Pancreas (tissue), 10 donors: ENCODE data around the gene PARD3B. TPM values are rescaled to one million over a fixed set of nuclear protein-coding genes. Genes with fewer than 3 reads are reported as not detected.
A peak's percentile ranks its signal among the peaks of the same experiment; 100 is the strongest.

ENCODE experiments used
- ATAC-seq, 4 donors: fragments of 200-7000 bp; cut with Tn5 transposase; one replicate each; pipeline versions ENCODE4 v1.8.0 to v1.9.1; 2020; ENCODE audit warnings: mild to moderate bottlenecking in 4 of 4, moderate library complexity in 4 of 4
- DNase-seq, 6 donors: peaks; one replicate each; pipeline ENCODE4 v3.0.0-alpha.2; 2020
- FAIRE-seq: peaks from 2 replicates; lab custom pipeline; 2012; peaks lifted over from hg19 to GRCh38; lab: Jason Lieb, UNC
- H3K27ac ChIP-seq, 4 donors: fragments of 200-600 bp; sonication (generic); 1 replicate in 3 of 4; 2 replicates in 1 of 4; pipeline versions ENCODE4 v1.5.0 to v1.8.0; 2020
- H3K27me3 ChIP-seq, 4 donors: fragments of 200-600 bp; one replicate each; pipeline ENCODE4 v1.8.0; 2021
- H3K36me3 ChIP-seq, 3 donors: fragments of 200-600 bp; sonication (generic) in 1 of 3; one replicate each; pipeline versions ENCODE4 v1.5.0 to v1.8.0; 2020 to 2021
- H3K4me1 ChIP-seq, 3 donors: fragments of 200-600 bp; one replicate each; pipeline ENCODE4 v1.8.0; 2021
- H3K4me3 ChIP-seq, 4 donors: fragments of 200-600 bp; sonication (generic) in 2 of 4; one replicate each; pipeline versions ENCODE4 v1.5.0 to v1.8.0; 2020 to 2021
- H3K9me3 ChIP-seq, 4 donors: fragments of 200-600 bp; one replicate each; pipeline ENCODE4 v1.8.0; 2021
- WGBS, 2 donors: extraction: QIAGEN DNeasy Blood & Tissue Kit; methylation state at CpG; one replicate each; pipeline ENCODE4 v1.1.7; 2013; 5-methylcytosine and 5-hydroxymethylcytosine counted together
- intact Hi-C, 3 donors: fragments of 100-400 bp; cut with DNase I; formaldehyde crosslinking; loops; one replicate each; pipeline versions ENCODE4 v1.11.1 to v1.14.2; 2022
- polyA plus RNA-seq, 2 donors: library from polyadenylated mRNA; stranded (reverse); fragments of 200-250 nt; gene quantifications; one replicate each; pipeline ENCODE4 v1.2.3, GENCODE V29; 2013
- total RNA-seq, 6 donors: library from RNA; stranded (reverse); fragmentation: NEBNext Ultra II Directional in 4 of 6; extraction: Animal tissue kit (Norgen Biotek cat#: 25700) in 4 of 6; gene quantifications; one replicate each; pipeline versions ENCODE4 v1.2.1 to v1.2.4, GENCODE V29; 2021 to 2023
- TF ChIP-seq, protein P1 (sequence below), 4 donors: fragments of 200-600 bp; sonication (generic) in 3 of 4; IDR thresholded peaks; one replicate each; pipeline versions ENCODE4 v1.5.0 to v1.8.0; 2021; ENCODE audit warnings: antibody characterized with exemption in 4 of 4
- donor health status: healthy with polysubstance abuse.
- donor health status: DM: no; HTN: no; CAD: no; lungs with moderate emphysema.
- donor health status: DM: no; HTN: no; CAD: no.
- donor health status: control.
- donor health status: control.
- donor health status: Bipolar disorder and iron deficiency.
- donor health status: DM: yes; HTN: yes; CAD: no.
- donor health status: DM: no; HTN: no; CAD: no.
- donor health status: DM: no; HTN: no; CAD: no.
- donor health status: DM: yes; HTN: yes; CAD: no.

PARD3B gene
- total and polyA plus RNA-seq, 8 donors = 2.8 to 21.5 (median 12.7) TPM

DNA sequence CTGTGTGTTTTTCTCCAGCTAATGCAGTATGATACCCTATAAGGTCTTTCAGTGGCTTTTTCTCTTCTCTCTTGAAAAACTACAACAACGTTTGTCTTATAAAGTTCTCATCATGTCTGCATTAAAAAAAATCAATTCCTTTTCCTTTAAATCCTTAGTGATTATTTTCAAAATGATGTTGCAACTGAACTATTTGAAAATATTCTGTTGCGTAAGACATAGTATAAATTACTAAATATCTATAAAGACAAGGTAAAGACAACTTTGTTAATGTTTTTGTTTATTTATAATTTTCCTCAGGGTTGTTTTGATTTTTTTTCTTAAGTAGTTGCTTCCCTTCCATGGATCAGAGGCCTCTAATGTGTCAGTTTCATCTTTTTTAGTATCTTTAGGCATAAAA lies 21.2 kb downstream of the PARD3B start:
- no peaks in the 10 kb centered on the region for H3K36me3 ChIP-seq
- ATAC-seq (no peak), DNase-seq (no peak), FAIRE-seq (peak; percentile 45)
- H3K4me3 ChIP-seq = no peak overlapping the region
- H3K9me3 ChIP-seq = no peaks in the 10 kb centered on the region
- H3K27ac ChIP-seq = no peak overlapping the region
- TF ChIP-seq, protein P1, sequence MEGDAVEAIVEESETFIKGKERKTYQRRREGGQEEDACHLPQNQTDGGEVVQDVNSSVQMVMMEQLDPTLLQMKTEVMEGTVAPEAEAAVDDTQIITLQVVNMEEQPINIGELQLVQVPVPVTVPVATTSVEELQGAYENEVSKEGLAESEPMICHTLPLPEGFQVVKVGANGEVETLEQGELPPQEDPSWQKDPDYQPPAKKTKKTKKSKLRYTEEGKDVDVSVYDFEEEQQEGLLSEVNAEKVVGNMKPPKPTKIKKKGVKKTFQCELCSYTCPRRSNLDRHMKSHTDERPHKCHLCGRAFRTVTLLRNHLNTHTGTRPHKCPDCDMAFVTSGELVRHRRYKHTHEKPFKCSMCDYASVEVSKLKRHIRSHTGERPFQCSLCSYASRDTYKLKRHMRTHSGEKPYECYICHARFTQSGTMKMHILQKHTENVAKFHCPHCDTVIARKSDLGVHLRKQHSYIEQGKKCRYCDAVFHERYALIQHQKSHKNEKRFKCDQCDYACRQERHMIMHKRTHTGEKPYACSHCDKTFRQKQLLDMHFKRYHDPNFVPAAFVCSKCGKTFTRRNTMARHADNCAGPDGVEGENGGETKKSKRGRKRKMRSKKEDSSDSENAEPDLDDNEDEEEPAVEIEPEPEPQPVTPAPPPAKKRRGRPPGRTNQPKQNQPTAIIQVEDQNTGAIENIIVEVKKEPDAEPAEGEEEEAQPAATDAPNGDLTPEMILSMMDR (IDR thresholded peaks at IDR 0.05) = no peak
- WGBS, 2 donors = 68 to 82% methylated on average over 2 of the region's 2 CpGs
- H3K27me3 ChIP-seq = no peaks in the 10 kb centered on the region
- H3K4me1 ChIP-seq = no peaks in the 10 kb centered on the region
- intact Hi-C loops = no loop called here

DNA sequence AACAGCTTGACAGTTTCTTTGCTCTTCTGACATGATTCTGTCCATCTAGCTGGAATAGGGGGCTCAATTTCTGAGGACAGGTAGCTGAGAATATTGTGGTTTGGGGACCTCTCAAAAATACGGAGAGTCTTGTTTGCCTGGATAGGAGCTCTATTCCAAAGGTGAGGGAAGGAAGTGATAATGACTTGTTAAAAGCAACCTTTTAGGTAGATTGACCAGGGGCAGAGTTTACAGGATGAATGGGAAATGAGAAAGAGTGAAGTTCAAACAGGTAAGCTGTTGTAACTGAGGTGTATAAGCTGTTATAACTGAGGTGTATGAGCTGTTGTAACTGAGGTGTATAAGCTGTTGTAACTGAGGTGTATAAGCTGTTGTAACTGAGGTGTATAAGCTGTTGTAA lies 25.1 kb downstream of the PARD3B start:
- Histone ChIP-seq H3K27me3 (no peaks in the 10 kb centered on the region), H3K4me3 (no peak overlapping the region), H3K36me3 (no peaks in the 10 kb centered on the region), H3K27ac (no peak overlapping the region), H3K4me1 (no peaks in the 10 kb centered on the region), H3K9me3 (no peaks in the 10 kb centered on the region)
- TF ChIP-seq, protein P1 (IDR thresholded peaks at IDR 0.05) = no peak
- intact Hi-C loops = no loop called here
- WGBS, 2 donors = 69 to 71% methylated on average over 1 of the region's 1 CpG
- DNase-seq = no peak
- ATAC-seq = no peak
- no peak for FAIRE-seq

DNA sequence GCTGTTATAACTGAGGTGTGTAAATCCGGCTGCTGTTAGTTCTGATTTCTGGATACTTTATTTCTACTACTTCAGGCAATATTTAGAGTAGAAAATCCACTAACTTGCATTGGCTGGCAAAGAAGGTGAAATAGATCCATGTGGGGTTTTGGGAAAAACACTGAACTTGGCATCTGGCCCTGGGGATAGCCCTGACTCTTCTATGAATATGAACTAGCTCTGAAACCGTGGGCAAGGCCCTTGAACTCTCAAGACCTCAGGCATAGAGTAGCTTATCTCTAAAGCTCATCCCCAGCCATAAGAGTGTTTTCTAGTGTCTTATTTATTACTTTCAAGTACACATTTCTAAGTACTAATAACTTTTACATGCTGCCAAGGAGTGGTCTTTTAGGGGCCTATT lies 25.8 kb downstream of the PARD3B start:
- intact Hi-C loops = no loop called here
- 51 to 53% methylated on average over 2 of the region's 2 CpGs for WGBS, 2 donors
- Histone ChIP-seq H3K4me3 (no peak overlapping the region), H3K4me1 (no peaks in the 10 kb centered on the region), H3K36me3 (no peaks in the 10 kb centered on the region), H3K27me3 (no peaks in the 10 kb centered on the region), H3K9me3 (no peaks in the 10 kb centered on the region), H3K27ac (no peak overlapping the region)
- DNase-seq = no peak
- ATAC-seq = no peak
- TF ChIP-seq, protein P1 (IDR thresholded peaks at IDR 0.05) = no peak
- FAIRE-seq = no peak

DNA sequence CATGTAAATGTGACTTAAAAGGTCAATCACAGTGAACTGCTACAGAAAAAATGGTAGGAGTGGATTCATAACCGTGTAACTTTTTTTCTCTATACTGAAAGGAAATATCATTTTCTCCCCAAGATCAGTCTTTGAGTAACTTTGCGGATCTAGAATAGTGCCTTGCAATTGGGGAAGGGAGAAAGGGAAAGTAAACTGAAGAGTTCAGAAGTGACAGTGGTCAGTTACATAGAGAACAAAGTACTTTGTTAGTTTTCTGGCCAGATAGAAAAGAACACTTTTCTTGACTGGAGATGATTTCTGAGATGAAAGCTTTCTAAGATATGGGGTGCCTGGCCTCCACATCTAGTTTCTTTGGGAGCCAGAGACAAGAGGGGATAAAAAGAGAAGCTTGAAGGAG lies 26.6 kb downstream of the PARD3B start:
- DNase-seq (no peak), FAIRE-seq (no peak), ATAC-seq (no peak)
- Histone ChIP-seq H3K9me3 (no peaks in the 10 kb centered on the region), H3K27ac (no peak overlapping the region), H3K27me3 (no peaks in the 10 kb centered on the region), H3K4me1 (no peaks in the 10 kb centered on the region), H3K4me3 (no peak overlapping the region), H3K36me3 (no peaks in the 10 kb centered on the region)
- WGBS, 2 donors = 90 to 99% methylated on average over 2 of the region's 2 CpGs
- intact Hi-C loops = no loop called here
- TF ChIP-seq, protein P1 (IDR thresholded peaks at IDR 0.05) = no peak

DNA sequence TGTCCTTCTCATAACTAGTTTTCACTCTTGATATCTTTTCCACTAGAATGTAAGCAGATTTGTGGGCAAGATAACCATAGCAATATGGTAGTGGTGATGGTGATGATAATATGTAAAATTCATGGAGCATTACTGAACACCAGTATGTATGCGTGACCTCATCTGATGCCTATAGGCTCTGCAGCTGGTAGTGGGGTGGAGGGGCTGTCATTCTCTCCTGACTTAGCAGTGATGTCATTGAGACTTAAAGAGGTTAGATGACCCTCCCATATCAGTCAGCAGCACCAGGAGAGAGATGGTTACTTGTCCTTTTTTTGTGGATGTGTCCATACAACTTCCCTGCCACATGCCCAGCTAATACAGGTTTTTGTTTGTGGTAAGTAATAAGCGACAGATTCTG lies 27.9 kb downstream of the PARD3B start:
- FAIRE-seq (no peak), ATAC-seq (no peak), DNase-seq (no peak)
- H3K27me3 ChIP-seq = no peaks in the 10 kb centered on the region
- H3K4me1 ChIP-seq = no peaks in the 10 kb centered on the region
- intact Hi-C loops = no loop called here
- no peaks in the 10 kb centered on the region for H3K36me3 ChIP-seq
- H3K9me3 ChIP-seq = no peaks in the 10 kb centered on the region
- WGBS, 2 donors = 95 to 98% methylated on average over 2 of the region's 2 CpGs
- no peak overlapping the region for H3K4me3 ChIP-seq
- TF ChIP-seq, protein P1 (IDR thresholded peaks at IDR 0.05) = no peak
- H3K27ac ChIP-seq = no peak overlapping the region
